ACC112 (cell line): ENCODE data around the gene JOSD1.

Source experiments
- H2AFZ ChIP-seq: fragments of 200-600 bp; sonication (generic); one replicate; pipeline ENCODE4 v1.6.0; 2017; ENCODE audit warnings: antibody characterized with exemption, low read length; ENCODE audit not compliant: unreplicated experiment
- H3K27ac ChIP-seq: fragments of 200-600 bp; sonication (generic); 2 replicates; pipeline ENCODE4 v1.5.1; 2014; ENCODE audit warnings: low read depth, mild to moderate bottlenecking, antibody characterized with exemption, low read length, moderate library complexity
- H3K27me3 ChIP-seq: fragments of 200-600 bp; sonication (generic); 2 replicates; pipeline ENCODE4 v1.6.1; 2014; ENCODE audit warnings: mild to moderate bottlenecking, antibody characterized with exemption, low read length, moderate library complexity, mixed read lengths; ENCODE audit not compliant: insufficient read depth
- H3K36me3 ChIP-seq: fragments of 200-600 bp; sonication (generic); 2 replicates; pipeline ENCODE4 v1.6.1; 2016; ENCODE audit warnings: mild to moderate bottlenecking, antibody characterized with exemption, low read length, moderate library complexity, mixed read lengths; ENCODE audit not compliant: insufficient read depth
- H3K4me1 ChIP-seq: fragments of 200-600 bp; sonication (generic); one replicate; pipeline ENCODE4 v1.6.1; 2016; ENCODE audit warnings: low read length, mixed read lengths; ENCODE audit not compliant: insufficient read depth, unreplicated experiment, control insufficient read depth
- H3K4me3 ChIP-seq: fragments of 200-600 bp; sonication (generic); 2 replicates; pipeline ENCODE4 v1.5.1; 2014; ENCODE audit warnings: mild to moderate bottlenecking, low read depth, low read length
- H3K79me2 ChIP-seq: fragments of 200-600 bp; sonication (generic); one replicate; pipeline ENCODE4 v1.6.0; 2016; ENCODE audit warnings: low read length; ENCODE audit not compliant: control insufficient read depth, unreplicated experiment, insufficient read depth

Gene JOSD1

DNA sequence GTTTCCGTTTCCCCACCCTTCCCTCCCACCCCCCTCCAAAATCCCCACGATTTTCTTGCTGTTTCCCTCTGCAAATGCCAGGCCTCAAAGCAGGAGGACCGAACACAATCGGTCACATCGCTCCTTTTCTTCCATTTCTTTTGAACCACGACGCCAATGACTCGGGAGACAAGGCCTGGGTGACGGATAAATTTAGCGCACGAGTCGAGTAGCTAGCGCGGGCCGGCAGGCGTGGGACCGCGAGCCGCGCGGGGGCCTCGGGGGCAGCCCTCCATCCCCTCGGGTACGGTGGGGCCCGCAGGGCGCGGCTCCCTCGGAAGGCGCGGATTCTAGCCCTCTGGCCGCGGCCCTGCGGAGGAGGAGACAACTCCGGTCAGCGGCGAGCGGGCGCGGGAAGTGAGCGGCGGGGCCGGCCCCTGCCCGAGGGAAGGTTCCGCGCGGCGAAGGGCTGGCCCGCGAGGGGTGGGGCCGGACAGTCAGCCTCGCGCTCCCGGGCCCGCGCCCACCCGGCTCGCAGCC is 414 bp downstream of the JOSD1 start:
- H3K4me1 ChIP-seq = peaks cover 35% of the 10 kb centered on the region
- H3K36me3 ChIP-seq = no peaks in the 10 kb centered on the region
- peaks cover 45% of the 10 kb centered on the region for H3K79me2 ChIP-seq
- H3K27me3 ChIP-seq = no peaks in the 10 kb centered on the region
- H3K27ac ChIP-seq = peak overlapping the region; percentile 93
- H2AFZ ChIP-seq = no peak overlapping the region
- H3K4me3 ChIP-seq = peak overlapping the region; percentile 94

DNA sequence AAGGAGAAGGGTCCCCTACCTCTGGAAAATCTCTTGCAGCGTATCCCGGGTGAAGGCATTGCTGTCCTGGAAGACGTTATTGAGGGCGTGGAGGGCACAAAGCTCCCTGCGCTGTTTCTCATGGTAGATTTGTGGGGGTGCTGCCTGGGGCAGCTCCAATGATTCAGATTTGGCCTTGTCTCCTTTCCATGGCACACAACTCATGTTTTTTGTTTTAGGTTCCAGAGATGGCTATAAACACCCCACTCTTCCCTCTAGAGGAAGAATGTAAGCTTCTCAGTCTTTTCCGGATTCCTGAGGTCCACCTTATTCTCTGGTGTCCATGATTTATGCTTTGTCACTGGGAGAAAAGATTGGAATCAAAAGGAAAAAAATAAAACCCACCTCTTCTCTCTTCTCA is 959 bp downstream of the JOSD1 start:
- Histone ChIP-seq H3K36me3 (no peaks in the 10 kb centered on the region), H3K27ac (peak overlapping the region; percentile 93), H3K4me1 (peaks cover 37% of the 10 kb centered on the region), H3K4me3 (peak overlapping the region; percentile 94), H3K27me3 (no peaks in the 10 kb centered on the region), H2AFZ (no peak overlapping the region), H3K79me2 (peaks cover 50% of the 10 kb centered on the region)

DNA sequence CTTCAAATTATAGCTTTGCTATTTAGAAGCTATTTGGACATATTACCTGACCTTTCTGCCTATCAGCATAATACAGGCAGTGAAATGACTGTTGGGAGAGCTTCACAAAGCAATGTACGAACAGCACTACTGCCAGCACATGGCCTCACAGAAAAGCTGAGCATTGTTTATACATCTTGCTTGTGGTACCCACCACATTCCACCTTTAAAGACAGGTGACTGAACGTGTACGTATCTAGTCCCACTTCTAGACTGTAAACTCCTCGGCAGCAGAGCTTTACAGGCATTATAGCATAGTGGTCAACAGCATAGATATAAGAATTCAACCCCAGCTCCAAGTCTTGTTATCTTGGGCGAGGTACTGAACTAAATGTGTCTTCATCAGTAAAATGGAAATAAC is 1.6 kb downstream of the JOSD1 start:
- H2AFZ ChIP-seq = no peak overlapping the region

DNA sequence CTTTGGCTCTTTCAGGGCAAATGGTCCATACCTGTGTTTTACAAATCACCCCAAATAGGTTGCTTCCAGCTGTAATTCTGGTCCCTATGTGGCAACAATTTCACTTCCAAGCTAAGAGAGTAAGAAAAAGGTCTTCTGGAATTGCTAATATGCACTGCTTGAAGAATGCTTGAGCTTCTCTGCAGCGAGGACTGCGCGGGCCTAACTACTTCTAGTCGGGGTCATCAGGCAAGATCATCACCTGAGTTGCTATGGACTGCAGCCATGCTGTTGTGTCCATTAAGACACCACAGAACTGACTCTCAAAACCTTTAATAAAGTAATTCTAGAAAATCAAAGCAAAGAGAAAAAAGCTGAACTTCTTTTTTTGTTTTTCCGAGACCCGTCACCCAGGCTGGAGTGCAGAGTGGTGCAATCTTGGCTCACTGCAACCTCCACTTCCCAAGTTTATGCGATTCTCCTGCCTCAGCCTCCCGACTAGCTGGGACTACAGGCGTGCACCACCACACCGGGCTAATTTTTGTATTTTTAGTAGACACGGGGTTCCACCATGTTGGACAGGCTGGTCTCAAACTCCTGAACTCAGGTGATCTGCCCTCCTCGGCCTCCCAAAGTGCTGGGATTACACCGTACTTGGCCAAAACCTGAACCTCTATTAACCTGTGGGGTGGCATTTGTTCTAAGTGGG is 2.2 kb downstream of the JOSD1 start:
- H3K4me1 ChIP-seq = peaks cover 38% of the 10 kb centered on the region
- no peak overlapping the region for H2AFZ ChIP-seq
- H3K27me3 ChIP-seq = no peaks in the 10 kb centered on the region
- peak overlapping the region; percentile 94 for H3K4me3 ChIP-seq
- H3K79me2 ChIP-seq = peaks cover 62% of the 10 kb centered on the region
- no peaks in the 10 kb centered on the region for H3K36me3 ChIP-seq
- H3K27ac ChIP-seq = 0 out of 2 replicates have a peak overlapping the region, but pooled peaks have one; percentile 93

More for the DNA sequence above, 1.6 kb downstream of the JOSD1 start:
- H3K36me3 ChIP-seq = no peaks in the 10 kb centered on the region
- H3K4me1 ChIP-seq = peaks cover 36% of the 10 kb centered on the region
- H3K79me2 ChIP-seq = peaks cover 56% of the 10 kb centered on the region
- H3K4me3 ChIP-seq = peak overlapping the region; percentile 94
- no peaks in the 10 kb centered on the region for H3K27me3 ChIP-seq
- H3K27ac ChIP-seq = peak overlapping the region; percentile 93

GRCh38 chr22:38697425-38698089 is 3.2 kb downstream of the JOSD1 start:
- Histone ChIP-seq H3K4me3 (peak overlapping the region; percentile 94), H3K27me3 (no peaks in the 10 kb centered on the region), H2AFZ (no peak overlapping the region), H3K79me2 (peaks cover 70% of the 10 kb centered on the region), H3K27ac (peak overlapping the region; percentile 89), H3K4me1 (peaks cover 38% of the 10 kb centered on the region), H3K36me3 (no peaks in the 10 kb centered on the region)

DNA sequence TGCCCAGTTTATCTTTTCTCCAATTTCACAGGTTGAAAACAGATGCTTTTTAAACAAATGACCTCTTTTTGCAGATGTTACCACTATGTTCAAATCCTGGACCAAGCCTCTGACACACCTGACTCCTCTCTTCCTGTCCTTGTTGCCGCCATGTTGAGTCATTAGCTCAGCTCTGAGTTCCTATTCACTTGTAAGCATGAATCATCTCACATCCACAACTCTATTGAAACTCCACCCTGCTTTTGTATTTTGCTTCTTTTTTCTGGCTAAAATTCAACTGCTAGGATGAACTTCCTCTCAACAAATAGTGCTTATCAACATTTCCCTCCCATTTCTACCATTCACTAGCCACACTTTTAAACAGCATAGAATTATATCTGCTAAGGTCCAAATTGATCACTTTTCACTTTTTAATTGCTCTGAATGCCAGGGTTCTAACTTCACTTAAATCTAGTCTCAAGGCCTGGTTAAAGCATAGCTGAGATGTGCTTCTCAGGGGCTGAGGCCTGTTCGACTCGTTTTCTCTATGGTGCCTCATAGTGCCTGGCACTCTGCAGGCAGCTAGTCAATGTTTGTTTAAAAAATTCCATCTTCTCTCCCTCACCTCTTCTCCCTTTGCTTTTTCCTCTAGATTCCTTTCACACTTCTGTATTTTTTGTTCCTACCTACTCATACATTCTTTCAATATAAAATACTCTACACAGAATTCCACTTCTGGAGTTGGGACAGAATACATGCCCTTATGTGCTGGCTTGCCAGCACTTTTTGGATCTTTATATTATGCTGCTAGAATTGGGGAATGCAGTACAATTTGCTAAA is 3.9 kb downstream of the JOSD1 start:
- Histone ChIP-seq H3K36me3 (no peaks in the 10 kb centered on the region), H3K4me1 (peaks cover 38% of the 10 kb centered on the region), H3K79me2 (peaks cover 75% of the 10 kb centered on the region), H2AFZ (no peak overlapping the region), H3K27me3 (no peaks in the 10 kb centered on the region), H3K4me3 (peak overlapping the region; percentile 94), H3K27ac (peak overlapping the region; percentile 89)

DNA sequence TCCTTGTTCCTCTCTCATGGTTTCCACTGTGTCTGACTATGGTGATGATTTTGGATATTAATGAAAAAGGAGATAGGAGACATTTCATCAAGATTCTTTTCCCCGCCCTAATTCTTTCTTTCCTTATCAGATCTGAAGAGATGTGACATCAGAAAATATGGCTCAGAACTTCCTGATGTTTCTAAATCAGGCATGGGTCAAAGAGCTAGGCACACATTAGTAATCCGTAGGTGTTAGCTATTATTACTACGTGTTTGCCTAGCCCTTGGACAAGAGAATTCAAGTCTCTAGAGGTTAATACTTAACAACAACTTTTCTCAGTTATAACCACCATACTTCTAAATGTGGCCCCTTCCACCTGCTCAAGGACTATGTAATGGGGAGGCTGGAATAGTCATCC is 5.8 kb downstream of the JOSD1 start:
- Histone ChIP-seq H3K4me3 (no peak overlapping the region), H3K27ac (no peak overlapping the region), H3K36me3 (no peaks in the 10 kb centered on the region), H3K4me1 (peaks cover 36% of the 10 kb centered on the region), H2AFZ (no peak overlapping the region), H3K79me2 (peaks cover 80% of the 10 kb centered on the region), H3K27me3 (no peaks in the 10 kb centered on the region)

GRCh38 chr22:38694049-38694448 is 6.7 kb downstream of the JOSD1 start:
- Histone ChIP-seq H2AFZ (no peak overlapping the region), H3K4me3 (no peak overlapping the region), H3K4me1 (peaks cover 36% of the 10 kb centered on the region), H3K27me3 (no peaks in the 10 kb centered on the region), H3K79me2 (peaks cover 75% of the 10 kb centered on the region), H3K27ac (peak overlapping the region; percentile 12; the same call in 1 of the 2 replicates), H3K36me3 (no peaks in the 10 kb centered on the region)

DNA sequence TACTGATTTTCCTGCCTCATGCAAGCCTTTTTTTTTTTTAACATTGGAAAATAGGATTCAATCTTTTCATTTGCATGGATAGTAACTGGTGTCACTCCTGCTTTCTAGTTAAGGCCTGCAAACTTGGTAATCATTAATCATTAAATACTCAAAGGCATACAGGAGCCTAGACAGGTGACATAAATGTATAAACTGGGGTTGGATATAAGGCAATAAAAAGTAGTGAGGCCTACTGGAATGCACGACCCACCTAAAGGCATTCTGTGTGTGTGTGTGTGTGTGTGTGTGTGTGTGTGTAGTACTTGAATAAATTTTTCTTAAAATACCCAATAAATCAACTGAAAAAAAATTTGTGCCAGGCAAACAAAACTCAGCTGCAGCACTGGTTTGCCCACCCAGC is 11.1 kb downstream of the JOSD1 start:
- H3K27me3 ChIP-seq = no peaks in the 10 kb centered on the region
- no peak overlapping the region for H2AFZ ChIP-seq
- peaks cover 39% of the 10 kb centered on the region for H3K79me2 ChIP-seq
- H3K4me1 ChIP-seq = peaks cover 4% of the 10 kb centered on the region
- H3K36me3 ChIP-seq = no peaks in the 10 kb centered on the region
- no peak overlapping the region for H3K27ac ChIP-seq
- H3K4me3 ChIP-seq = no peak overlapping the region

DNA sequence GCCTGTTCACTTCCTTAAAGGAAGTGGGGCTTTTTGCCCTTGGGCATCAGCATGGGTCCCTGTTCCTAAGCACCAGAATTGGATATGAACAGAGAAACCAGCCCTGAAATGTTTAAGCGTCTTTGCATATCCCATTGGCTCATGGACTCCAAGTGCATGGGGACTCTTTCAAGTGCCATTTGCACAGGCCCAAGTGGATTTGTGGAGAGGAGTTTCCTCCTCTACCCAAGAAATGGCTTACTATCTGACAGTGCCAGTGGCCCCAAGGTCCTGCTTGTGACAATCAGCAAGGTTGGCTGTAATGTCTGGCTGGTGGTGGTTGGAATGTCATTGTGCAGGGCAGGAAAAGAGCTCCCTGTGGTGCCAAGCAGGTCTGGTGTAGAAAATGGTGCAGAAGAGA is 15.0 kb downstream of the JOSD1 start:
- Histone ChIP-seq H2AFZ (no peak overlapping the region), H3K27me3 (no peaks in the 10 kb centered on the region), H3K36me3 (no peaks in the 10 kb centered on the region), H3K79me2 (peaks cover 19% of the 10 kb centered on the region), H3K27ac (no peak overlapping the region), H3K4me3 (no peak overlapping the region), H3K4me1 (peaks cover 3% of the 10 kb centered on the region)
